Measurements from ENCODE around the gene RASSF6. TPM values are rescaled to one million over a fixed set of nuclear protein-coding genes. Genes with fewer than 3 reads are reported as not detected.
"Not testable (repeated sequence)": the region's sequence is repeated elsewhere in the genome, so short reads cannot be mapped to it uniquely, and the experiment has no call there.

Gene RASSF6
- total RNA-seq, 1 donor from 2014 or later, result 41.7 TPM

DNA sequence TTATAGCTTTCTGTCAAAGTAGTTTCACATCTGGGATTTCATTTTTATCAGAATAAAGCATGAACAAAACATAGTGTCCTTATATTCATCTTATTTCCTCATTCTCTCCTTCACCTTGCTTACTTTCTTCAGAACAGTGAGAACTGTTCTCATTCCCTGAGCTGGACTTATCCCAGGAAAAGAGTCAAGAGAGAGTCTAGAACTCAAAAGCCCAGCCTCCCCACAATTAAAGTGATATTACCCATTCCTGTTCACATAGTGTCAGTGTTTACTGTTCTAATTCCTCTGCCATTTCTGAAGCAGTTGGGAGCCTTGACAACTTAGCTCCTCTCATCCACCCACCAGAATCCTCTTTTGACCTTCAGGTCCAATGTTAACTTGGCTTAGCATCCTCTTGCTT is 42.9 kb downstream of the RASSF6 start:
- DNase-seq (ENCODE audit: low spot score), result no peak

- DNase-seq (ENCODE audit: low spot score), result no peak
Measured at GRCh38 chr4:73576381-73576780, 43.9 kb downstream of the RASSF6 start.

DNA sequence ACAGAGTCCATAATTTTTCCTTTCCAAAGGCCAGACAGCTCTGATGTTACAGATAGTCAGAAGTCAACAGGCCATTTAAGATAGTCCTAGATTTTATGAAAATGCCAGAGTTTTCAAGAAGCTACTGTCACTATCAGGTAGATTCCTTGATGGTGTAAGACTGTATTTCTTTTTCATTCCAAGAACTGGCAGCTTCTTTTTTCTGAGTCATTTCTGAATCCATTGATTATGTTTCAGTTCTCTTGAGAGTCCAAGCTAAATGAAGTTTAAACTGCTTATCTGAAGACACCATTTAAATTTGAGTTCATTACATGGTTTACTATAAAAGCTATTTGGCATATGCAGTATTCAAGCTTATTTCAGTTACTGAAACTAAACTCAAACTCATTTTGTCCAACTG is 44.6 kb downstream of the RASSF6 start:
- no peak for DNase-seq (ENCODE audit: low spot score)

GRCh38 chr4:73573794-73574528 is 46.3 kb downstream of the RASSF6 start:
- DNase-seq (ENCODE audit: low spot score), result peak; percentile 67

GRCh38 chr4:73550865-73551264 is 69.4 kb downstream of the RASSF6 start:
- DNase-seq (ENCODE audit: low spot score), result not testable (repeated sequence)

- DNase-seq (ENCODE audit: low spot score), result no peak
Measured at GRCh38 chr4:73544620-73545019, 75.6 kb downstream of the RASSF6 start.

DNA sequence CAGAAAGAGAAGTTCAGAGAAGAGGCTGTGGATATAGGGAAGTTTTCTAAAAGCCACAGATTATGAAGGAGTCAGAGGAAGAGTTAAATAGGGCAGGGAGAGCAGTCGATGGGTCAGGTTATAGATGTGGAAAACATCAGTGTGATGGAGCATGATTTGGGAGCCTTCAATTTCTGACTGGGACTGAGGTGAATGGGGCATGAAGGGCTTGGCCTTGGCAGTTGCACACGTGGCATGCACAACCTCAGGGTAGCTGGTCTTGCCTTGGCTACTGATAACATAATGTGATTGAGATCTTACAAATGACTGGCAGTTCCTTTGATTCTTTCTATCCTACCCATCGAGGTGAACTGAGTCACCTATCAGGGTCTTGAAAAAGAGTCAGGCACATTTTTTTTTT is 79.0 kb downstream of the RASSF6 start:
- no peak for DNase-seq (ENCODE audit: low spot score)

DNA sequence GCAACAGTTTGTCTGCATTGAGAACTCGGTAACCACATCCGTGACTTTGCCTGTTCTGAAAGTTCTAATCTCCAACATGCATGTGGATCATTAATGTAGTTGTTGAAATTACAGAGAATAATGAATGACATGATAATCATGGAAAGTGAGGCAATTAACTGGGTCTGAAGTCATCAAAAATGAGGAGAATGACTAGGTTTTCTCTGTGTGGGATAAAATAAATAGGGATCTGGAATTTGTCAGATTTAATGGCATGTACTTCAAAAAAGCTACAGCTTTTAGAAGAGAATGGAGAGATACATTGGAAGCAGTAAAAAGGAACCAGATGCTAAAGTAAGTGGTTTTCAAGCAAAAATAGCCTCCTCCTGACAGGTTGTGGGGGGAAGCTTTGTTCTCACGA is 79.4 kb downstream of the RASSF6 start:
- no peak for DNase-seq (ENCODE audit: low spot score)

DNA sequence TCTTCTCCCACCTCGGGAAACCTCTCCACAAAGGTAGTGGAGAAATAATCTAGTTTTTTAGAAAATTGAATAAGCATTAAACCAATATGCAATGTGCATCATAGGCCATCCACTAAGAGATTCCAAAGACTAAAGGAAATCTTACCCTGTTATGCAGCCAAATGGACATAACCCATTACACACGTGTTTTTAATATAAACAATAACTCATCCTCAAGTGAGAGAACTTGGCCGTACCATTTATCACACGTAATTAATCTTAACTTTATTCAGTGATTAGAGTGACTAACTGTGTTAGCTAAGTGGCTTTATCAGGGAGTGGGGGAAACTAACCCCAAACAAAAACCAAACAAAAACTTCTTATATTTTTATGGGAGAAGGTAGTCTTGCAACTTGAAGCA is 80.8 kb downstream of the RASSF6 start:
- no peak for DNase-seq (ENCODE audit: low spot score)

DNA sequence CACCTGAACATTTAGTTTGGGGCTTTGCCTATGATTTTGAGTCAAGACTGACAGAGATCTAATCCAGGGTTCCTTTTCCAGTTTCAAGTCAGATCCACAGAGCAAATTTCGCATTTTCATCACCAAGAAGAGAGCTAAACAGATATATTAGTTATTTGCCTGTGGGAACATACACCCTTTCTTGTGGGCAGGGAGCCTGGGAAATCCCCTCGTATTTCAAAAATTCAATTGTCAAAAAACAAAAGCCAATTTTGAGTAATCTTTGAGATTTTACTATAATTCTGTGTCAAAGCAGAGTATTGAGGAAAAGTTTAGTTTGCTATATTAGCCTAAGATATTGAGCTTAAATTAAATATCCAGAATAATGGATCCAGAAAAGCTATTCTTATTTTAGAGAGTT is 82.1 kb downstream of the RASSF6 start:
- DNase-seq (ENCODE audit: low spot score), result no peak

DNA sequence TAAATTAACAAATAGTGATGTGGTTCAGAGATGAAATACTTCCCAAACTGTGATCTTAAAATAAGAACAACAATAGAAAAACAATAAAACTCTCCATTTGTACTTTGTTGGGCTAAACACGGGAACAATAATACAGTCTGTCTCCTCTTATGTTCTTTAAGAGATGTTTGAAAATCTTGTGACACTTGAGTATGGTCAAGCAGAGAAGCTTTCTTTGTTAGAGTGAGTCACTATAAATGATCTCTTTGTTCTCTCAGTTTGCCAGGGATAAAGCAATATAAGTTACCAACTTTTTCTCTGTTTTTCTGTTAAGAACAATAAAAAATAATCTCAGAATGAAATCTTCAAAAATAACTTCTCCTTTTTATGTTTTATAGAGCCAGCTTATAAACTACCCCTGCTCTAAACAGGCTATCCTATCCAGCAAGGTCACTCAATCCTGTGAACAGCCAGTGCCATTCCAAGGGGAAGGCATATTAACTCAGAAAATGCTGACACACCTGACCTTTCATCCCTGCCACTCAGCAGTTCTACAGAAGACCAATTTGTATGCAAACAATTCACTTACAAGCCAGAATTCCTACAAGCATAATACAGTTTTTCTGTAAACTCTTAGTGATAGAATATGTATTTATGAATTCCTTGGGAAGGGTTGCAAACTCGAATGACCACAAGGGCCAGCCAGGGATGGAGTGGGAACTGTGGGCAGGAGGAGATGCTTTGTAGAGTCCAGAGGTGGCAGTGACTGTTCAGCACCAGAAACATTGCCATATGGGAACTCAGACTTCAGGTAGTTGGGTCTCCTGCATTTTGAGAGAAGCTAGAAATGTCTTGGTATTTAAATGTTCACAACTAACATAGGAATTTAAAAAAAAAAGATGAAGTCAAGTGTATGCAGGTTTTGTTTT is 86.5 kb downstream of the RASSF6 start:
- DNase-seq (ENCODE audit: low spot score), result no peak

DNA sequence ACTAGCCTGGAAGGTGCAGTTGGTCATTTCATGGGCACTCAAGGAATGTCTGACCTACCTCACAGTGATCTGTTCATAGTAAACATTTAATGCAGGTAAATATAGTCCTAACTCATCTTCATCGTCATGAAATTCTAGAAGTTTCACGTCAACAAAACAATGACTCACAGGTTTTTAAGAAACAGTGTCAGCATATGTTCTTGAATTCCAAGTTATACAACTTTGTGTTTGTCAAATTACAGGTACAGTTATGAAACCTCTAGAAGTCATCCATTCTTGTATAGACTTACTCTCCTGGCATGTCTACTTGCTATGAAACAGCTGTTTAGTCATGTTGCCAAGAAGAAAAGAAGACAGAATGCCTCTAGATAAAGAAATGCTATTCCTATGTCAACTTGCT is 92.1 kb downstream of the RASSF6 start:
- no peak for DNase-seq (ENCODE audit: low spot score)

DNA sequence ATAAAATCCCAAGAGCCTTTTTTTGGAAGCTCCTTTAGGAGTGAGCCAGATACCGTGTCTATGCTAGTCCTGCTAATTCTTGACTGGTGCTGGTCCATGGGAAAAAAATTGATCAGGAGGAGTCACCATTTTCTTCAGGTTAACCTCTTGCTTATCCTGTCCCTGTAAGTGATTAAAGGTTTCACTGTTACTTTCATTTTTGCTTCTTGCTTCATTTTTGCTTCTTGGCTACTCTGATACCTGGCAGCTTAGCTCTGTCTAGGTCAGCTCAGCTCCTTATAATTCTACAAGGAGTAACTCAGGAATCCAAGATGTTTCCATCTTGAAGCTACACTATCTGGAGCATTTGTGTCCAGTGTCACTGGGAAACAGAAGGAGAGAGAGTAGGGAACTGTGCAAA is 93.0 kb downstream of the RASSF6 start:
- no peak for DNase-seq (ENCODE audit: low spot score)

GRCh38 chr4:73525611-73526010 is 94.6 kb downstream of the RASSF6 start:
- DNase-seq (ENCODE audit: low spot score), result no peak

GRCh38 chr4:73523126-73523525 is 97.1 kb downstream of the RASSF6 start:
- DNase-seq (ENCODE audit: low spot score), result no peak

Other genes with a start within 250 kb of the RASSF6 start
- gene ALB, start 216.1 kb downstream of the RASSF6 start, total RNA-seq, result 11.9 TPM
- not detected for gene AFP, start 184.2 kb downstream of the RASSF6 start, total RNA-seq
- not detected for gene AFM, start 138.7 kb downstream of the RASSF6 start, total RNA-seq
- gene CXCL8, start 120.1 kb upstream of the RASSF6 start, total RNA-seq, result 0.44 TPM
- 0.73 TPM for gene CXCL6, start 216.2 kb upstream of the RASSF6 start, total RNA-seq
- not detected for gene PF4V1, start 232.9 kb upstream of the RASSF6 start, total RNA-seq
- 0.55 TPM for gene CXCL1, start 249.0 kb upstream of the RASSF6 start, total RNA-seq

All from ureter (tissue), 1 donor.